Prostate gland (tissue), 2 donors: ENCODE results near the gene MRPL54. TPM values are rescaled to one million over a fixed set of nuclear protein-coding genes. Genes with fewer than 3 reads are reported as not detected.

Experiments
- DNase-seq: peaks from one replicate; pipeline ENCODE4 v3.0.0-alpha.2; 2019; ENCODE audit warnings: low spot score
- H3K27ac ChIP-seq, 2 donors: fragments of 200-600 bp; sonication (generic); 2 replicates each; pipeline ENCODE4 v1.5.1; 2017 to 2019
- H3K27me3 ChIP-seq: fragments of 200-600 bp; sonication (generic); replicated peaks from 2 replicates; pipeline ENCODE4 v1.5.1; 2019; ENCODE audit not compliant: insufficient read depth
- H3K36me3 ChIP-seq, 2 donors: fragments of 200-600 bp; sonication (generic); 1 replicate in 1 of 2; 2 replicates in 1 of 2; pipeline versions ENCODE4 v1.5.1 to v1.8.1; 2017 to 2019
- H3K4me1 ChIP-seq: fragments of 200-600 bp; sonication (generic); replicated peaks from 2 replicates; pipeline ENCODE4 v1.5.1; 2019
- H3K4me3 ChIP-seq, 2 donors: fragments of 200-600 bp; sonication (generic); 2 replicates each; pipeline ENCODE4 v1.5.1; 2017 to 2019
- H3K9me3 ChIP-seq: fragments of 200-600 bp; sonication (generic); 2 replicates; pipeline ENCODE4 v1.5.1; 2017
- POLR2A ChIP-seq: fragments of 450-650 bp; IDR thresholded peaks from one replicate; pipeline ENCODE4 v1.6.1; 2016; ENCODE audit warnings: antibody characterized with exemption, mild to moderate bottlenecking
- POLR2AphosphoS5 ChIP-seq: sonication (generic); formaldehyde crosslinking; IDR thresholded peaks from one replicate; pipeline ENCODE4 v1.6.1; 2017; ENCODE audit warnings: antibody characterized with exemption
- WGBS: methylation state at CpG from one replicate; pipeline ENCODE4 v1.1.5; 2018; 5-methylcytosine and 5-hydroxymethylcytosine counted together
- intact Hi-C: fragments of 100-400 bp; cut with DNase I; formaldehyde crosslinking; loops from one replicate; pipeline ENCODE4 v1.14.2; 2022
- total RNA-seq, 2 donors: library from RNA; depleted of rRNA; stranded (reverse); fragments of >200 nt; gene quantifications; one replicate each; pipeline ENCODE4 v1.1.0, GENCODE V29; 2016
- TF ChIP-seq, protein P1 (sequence below), 4 experiments: fragments of 200-600 bp in 2 of 4; fragments of 450-650 bp in 2 of 4; sonication (generic) in 2 of 4; IDR thresholded peaks; 1 replicate in 3 of 4; 2 replicates in 1 of 4; pipeline ENCODE4 v1.5.1; 2016 to 2019; ENCODE audit warnings: antibody characterized with exemption in 4 of 4, mild to moderate bottlenecking in 2 of 4, moderate library complexity in 2 of 4

MRPL54 gene
- total RNA-seq, 2 donors from 2014 or later = 69.7 to 105 TPM

GRCh38 chr19:3808420-3809143 lies 46.1 kb downstream of the MRPL54 start:
- H3K27ac ChIP-seq = no peak overlapping the region
- TF ChIP-seq POLR2AphosphoS5 (no peak), POLR2A (no peak)
- TF ChIP-seq, protein P1, sequence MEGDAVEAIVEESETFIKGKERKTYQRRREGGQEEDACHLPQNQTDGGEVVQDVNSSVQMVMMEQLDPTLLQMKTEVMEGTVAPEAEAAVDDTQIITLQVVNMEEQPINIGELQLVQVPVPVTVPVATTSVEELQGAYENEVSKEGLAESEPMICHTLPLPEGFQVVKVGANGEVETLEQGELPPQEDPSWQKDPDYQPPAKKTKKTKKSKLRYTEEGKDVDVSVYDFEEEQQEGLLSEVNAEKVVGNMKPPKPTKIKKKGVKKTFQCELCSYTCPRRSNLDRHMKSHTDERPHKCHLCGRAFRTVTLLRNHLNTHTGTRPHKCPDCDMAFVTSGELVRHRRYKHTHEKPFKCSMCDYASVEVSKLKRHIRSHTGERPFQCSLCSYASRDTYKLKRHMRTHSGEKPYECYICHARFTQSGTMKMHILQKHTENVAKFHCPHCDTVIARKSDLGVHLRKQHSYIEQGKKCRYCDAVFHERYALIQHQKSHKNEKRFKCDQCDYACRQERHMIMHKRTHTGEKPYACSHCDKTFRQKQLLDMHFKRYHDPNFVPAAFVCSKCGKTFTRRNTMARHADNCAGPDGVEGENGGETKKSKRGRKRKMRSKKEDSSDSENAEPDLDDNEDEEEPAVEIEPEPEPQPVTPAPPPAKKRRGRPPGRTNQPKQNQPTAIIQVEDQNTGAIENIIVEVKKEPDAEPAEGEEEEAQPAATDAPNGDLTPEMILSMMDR (IDR thresholded peaks at IDR 0.05) = no peak
- no peaks in the 10 kb centered on the region for H3K36me3 ChIP-seq
- intact Hi-C loops = no loop called here
- 64% methylated on average over 33 of the region's 33 CpGs for WGBS
- no peaks in the 10 kb centered on the region for H3K9me3 ChIP-seq
- H3K4me1 ChIP-seq = no peaks in the 10 kb centered on the region
- H3K27me3 ChIP-seq = no peaks in the 10 kb centered on the region
- no peak overlapping the region for H3K4me3 ChIP-seq
- DNase-seq = peak; percentile 17

- H3K27me3 ChIP-seq = no peaks in the 10 kb centered on the region
- no peaks in the 10 kb centered on the region for H3K36me3 ChIP-seq
- WGBS = 66% methylated on average over 26 of the region's 26 CpGs
- DNase-seq = no peak
- no peak overlapping the region for H3K27ac ChIP-seq
- no peaks in the 10 kb centered on the region for H3K9me3 ChIP-seq
- no peaks in the 10 kb centered on the region for H3K4me1 ChIP-seq
- TF ChIP-seq POLR2A (no peak), POLR2AphosphoS5 (no peak)
- TF ChIP-seq, protein P1 (IDR thresholded peaks at IDR 0.05) = no peak
- H3K4me3 ChIP-seq = no peak overlapping the region
- intact Hi-C loops = no loop called here
These were observed 47.6 kb downstream of the MRPL54 start for GRCh38 chr19:3809881-3810707.

GRCh38 chr19:3810708-3811355 lies 48.4 kb downstream of the MRPL54 start:
- Histone ChIP-seq H3K4me3 (no peak overlapping the region), H3K27ac (no peak overlapping the region), H3K4me1 (no peaks in the 10 kb centered on the region), H3K36me3 (no peaks in the 10 kb centered on the region), H3K9me3 (no peaks in the 10 kb centered on the region), H3K27me3 (no peaks in the 10 kb centered on the region)
- TF ChIP-seq POLR2AphosphoS5 (no peak), POLR2A (no peak)
- TF ChIP-seq, protein P1 (IDR thresholded peaks at IDR 0.05) = no peak
- no peak for DNase-seq
- intact Hi-C loops = no loop called here
- 83% methylated on average over 34 of the region's 38 CpGs for WGBS

GRCh38 chr19:3813473-3814392 lies 51.3 kb downstream of the MRPL54 start:
- Histone ChIP-seq H3K4me3 (no peak overlapping the region), H3K27me3 (no peaks in the 10 kb centered on the region), H3K4me1 (peaks cover under 1% of the 10 kb centered on the region), H3K9me3 (no peaks in the 10 kb centered on the region), H3K36me3 (no peaks in the 10 kb centered on the region), H3K27ac (no peak overlapping the region)
- TF ChIP-seq POLR2A = no peak
- TF ChIP-seq, protein P1 (IDR thresholded peaks at IDR 0.05) = no peak
- no peak for TF ChIP-seq POLR2AphosphoS5
- intact Hi-C loops = no loop called here
- DNase-seq = no peak
- 76% methylated on average over 22 of the region's 22 CpGs for WGBS
